Upper lobe of right lung (tissue), 1 donor: ENCODE data around the gene MEIKIN. TPM values are rescaled to one million over a fixed set of nuclear protein-coding genes. Genes with fewer than 3 reads are reported as not detected.

Experiments
- ATAC-seq: fragments of 200-7000 bp; cut with Tn5 transposase; one replicate; pipeline ENCODE4 v1.9.1; 2020; ENCODE audit warnings: mild to moderate bottlenecking, moderate library complexity
- DNase-seq: peaks from one replicate; pipeline ENCODE4 v3.0.0-alpha.2; 2020
- H3K27ac ChIP-seq: fragments of 200-600 bp; one replicate; pipeline ENCODE4 v1.8.0; 2022
- H3K27me3 ChIP-seq: fragments of 200-600 bp; one replicate; pipeline ENCODE4 v1.8.0; 2022; ENCODE audit warnings: mild to moderate bottlenecking
- H3K36me3 ChIP-seq: fragments of 200-600 bp; one replicate; pipeline ENCODE4 v1.8.0; 2022
- H3K4me1 ChIP-seq: fragments of 200-600 bp; one replicate; pipeline ENCODE4 v1.8.0; 2022
- H3K4me3 ChIP-seq: fragments of 200-600 bp; one replicate; pipeline ENCODE4 v1.8.0; 2022; ENCODE audit warnings: mild to moderate bottlenecking
- H3K9me3 ChIP-seq: fragments of 200-600 bp; one replicate; pipeline ENCODE4 v1.8.0; 2022
- intact Hi-C: fragments of 100-400 bp; cut with DNase I; formaldehyde crosslinking; loops from one replicate; pipeline ENCODE4 v1.11.0; 2022
- long read RNA-seq: library from polyadenylated mRNA; unstranded; transcript quantifications from one replicate; pipeline ENCODE4 v2.0.0, GENCODE V29; 2021
- total RNA-seq: library from RNA; stranded (reverse); fragmentation: NEBNext Ultra II Directional; extraction: Animal tissue kit (Norgen Biotek cat#: 25700); gene quantifications from one replicate; pipeline ENCODE4 v1.2.1, GENCODE V29; 2021
- TF ChIP-seq, protein P1 (sequence below): fragments of 200-600 bp; IDR thresholded peaks from one replicate; pipeline ENCODE4 v1.8.0; 2022; ENCODE audit warnings: antibody characterized with exemption
- donor health status: DM: no; HTN: yes; CAD: no; lungs with severe emphysema.

Gene MEIKIN
- not detected for total RNA-seq
- long read RNA-seq, partial matches to known transcripts, result 0 of 1 reads
- long read RNA-seq, other reads (novel, unspliced or antisense), result 1 of 1 reads

DNA sequence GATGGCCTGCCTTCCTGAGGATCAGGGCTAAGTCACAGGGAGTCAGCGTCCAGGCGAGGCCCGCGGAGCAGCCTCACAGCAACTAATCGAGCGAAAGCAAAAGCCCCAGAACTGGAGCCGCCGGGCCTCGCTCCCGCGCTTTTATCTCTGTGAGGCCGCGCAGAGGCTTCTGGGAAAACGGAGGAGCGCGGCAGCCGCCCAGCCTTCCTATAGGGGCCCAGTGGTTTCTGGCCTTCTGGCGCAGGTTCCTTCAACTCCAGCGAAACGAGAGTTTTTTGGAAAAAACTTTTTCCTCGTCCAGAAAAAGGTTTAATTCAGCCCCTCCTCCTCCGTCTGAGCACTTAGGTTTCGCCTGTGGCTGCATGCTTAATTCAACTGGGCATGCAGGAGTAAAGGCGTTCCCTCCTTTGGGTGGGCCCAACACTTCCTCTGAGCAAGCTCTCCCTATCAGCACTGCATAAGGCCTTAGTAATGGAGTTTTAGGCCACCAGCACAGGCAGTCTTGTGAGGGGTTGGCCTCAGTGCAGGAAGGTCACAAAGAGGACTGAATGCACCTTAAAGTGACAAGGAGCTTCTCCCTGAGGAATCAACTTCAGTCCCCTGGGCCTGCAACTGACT, at the start of gene MEIKIN:
TSS of gene MEIKIN (minus strand) at position 113 of the 618 bp plus-strand sequence. CDS start 158 bp downstream, outside the sequence.
- no peak for DNase-seq
- ATAC-seq, result no peak
- no peak within 1 kb of the TSS for H3K4me3 ChIP-seq

GRCh38 chr5:131994533-131995226, 49.2 kb upstream of the MEIKIN start:
- H3K4me3 ChIP-seq, result no peak overlapping the region
- H3K36me3 ChIP-seq, result no peaks in the 10 kb centered on the region
- H3K27me3 ChIP-seq, result no peaks in the 10 kb centered on the region
- H3K9me3 ChIP-seq, result no peaks in the 10 kb centered on the region
- H3K27ac ChIP-seq, result no peak overlapping the region
- peak; percentile 25 for DNase-seq
- ATAC-seq, result no peak
- TF ChIP-seq, protein P1, sequence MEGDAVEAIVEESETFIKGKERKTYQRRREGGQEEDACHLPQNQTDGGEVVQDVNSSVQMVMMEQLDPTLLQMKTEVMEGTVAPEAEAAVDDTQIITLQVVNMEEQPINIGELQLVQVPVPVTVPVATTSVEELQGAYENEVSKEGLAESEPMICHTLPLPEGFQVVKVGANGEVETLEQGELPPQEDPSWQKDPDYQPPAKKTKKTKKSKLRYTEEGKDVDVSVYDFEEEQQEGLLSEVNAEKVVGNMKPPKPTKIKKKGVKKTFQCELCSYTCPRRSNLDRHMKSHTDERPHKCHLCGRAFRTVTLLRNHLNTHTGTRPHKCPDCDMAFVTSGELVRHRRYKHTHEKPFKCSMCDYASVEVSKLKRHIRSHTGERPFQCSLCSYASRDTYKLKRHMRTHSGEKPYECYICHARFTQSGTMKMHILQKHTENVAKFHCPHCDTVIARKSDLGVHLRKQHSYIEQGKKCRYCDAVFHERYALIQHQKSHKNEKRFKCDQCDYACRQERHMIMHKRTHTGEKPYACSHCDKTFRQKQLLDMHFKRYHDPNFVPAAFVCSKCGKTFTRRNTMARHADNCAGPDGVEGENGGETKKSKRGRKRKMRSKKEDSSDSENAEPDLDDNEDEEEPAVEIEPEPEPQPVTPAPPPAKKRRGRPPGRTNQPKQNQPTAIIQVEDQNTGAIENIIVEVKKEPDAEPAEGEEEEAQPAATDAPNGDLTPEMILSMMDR, result no peak
- intact Hi-C loops, result no loop called here
- peaks cover 8% of the 10 kb centered on the region for H3K4me1 ChIP-seq

More for the DNA sequence above, at the start of gene MEIKIN:
- H3K27ac ChIP-seq, result no peak within 1 kb of the TSS
- intact Hi-C loops, result no loop called here
- H3K9me3 ChIP-seq, result no peaks in the 10 kb centered on the region
- H3K4me1 ChIP-seq, result no peaks in the 10 kb centered on the region
- H3K27me3 ChIP-seq, result no peaks in the 10 kb centered on the region
- no peaks in the 10 kb centered on the region for H3K36me3 ChIP-seq
- TF ChIP-seq, protein P1, result no peak

DNA sequence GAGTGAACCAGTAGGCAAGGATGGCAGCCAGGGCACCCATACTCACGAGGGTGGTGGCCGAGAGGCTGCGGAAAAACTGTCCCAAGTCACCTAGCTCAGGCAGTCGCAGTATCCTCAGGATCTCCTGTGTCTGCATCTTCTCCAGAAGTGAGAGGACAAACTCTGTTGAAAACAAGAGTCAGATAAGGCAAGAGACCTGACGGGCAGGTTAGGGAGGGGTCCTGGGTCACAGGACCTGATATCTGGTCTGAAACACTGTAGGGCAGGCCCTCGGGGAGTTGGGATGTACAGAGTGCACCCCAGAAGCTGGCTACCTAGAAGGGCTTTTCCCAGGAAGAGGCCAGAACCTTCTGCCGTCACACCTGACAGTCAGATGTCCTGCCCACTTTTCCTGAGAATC, 48.6 kb upstream of the MEIKIN start:
- DNase-seq (peak; percentile 42), ATAC-seq (no peak)
- no peak overlapping the region for H3K27ac ChIP-seq
- H3K36me3 ChIP-seq, result no peaks in the 10 kb centered on the region
- no peak overlapping the region for H3K4me3 ChIP-seq
- no peaks in the 10 kb centered on the region for H3K9me3 ChIP-seq
- TF ChIP-seq, protein P1, result no peak
- H3K4me1 ChIP-seq, result peaks cover 8% of the 10 kb centered on the region
- intact Hi-C loops, result no loop called here
- H3K27me3 ChIP-seq, result no peaks in the 10 kb centered on the region

GRCh38 chr5:131993676-131994075, 48.2 kb upstream of the MEIKIN start:
- Histone ChIP-seq H3K4me1 (peaks cover 8% of the 10 kb centered on the region), H3K27me3 (no peaks in the 10 kb centered on the region), H3K27ac (no peak overlapping the region), H3K4me3 (no peak overlapping the region), H3K9me3 (no peaks in the 10 kb centered on the region), H3K36me3 (no peaks in the 10 kb centered on the region)
- peak; percentile 34 for DNase-seq
- no peak for ATAC-seq
- TF ChIP-seq, protein P1, result no peak
- intact Hi-C loops, result no loop called here

DNA sequence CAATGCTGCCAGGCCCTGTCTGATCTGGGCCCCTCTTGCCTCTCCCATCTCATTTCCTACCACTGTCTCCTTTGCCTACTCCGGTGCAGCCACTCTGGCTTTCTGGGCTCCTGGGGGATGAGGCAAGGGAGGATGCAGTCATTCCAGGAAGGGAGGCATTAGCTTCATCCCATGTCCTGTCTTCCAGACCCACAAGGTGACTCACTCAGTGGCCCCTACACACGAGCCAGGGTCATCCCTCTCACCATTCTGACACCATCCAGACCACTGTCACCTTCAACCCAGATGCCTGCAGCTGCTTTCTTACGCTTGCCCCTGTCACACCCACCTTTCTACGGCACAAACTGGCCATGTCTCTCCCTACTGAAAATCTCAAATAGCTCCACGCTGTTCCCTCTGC, 46.9 kb upstream of the MEIKIN start:
- H3K4me1 ChIP-seq, result peaks cover 6% of the 10 kb centered on the region
- no peaks in the 10 kb centered on the region for H3K9me3 ChIP-seq
- no peak overlapping the region for H3K4me3 ChIP-seq
- TF ChIP-seq, protein P1, result no peak
- no peak for ATAC-seq
- no peak overlapping the region for H3K27ac ChIP-seq
- no peaks in the 10 kb centered on the region for H3K36me3 ChIP-seq
- DNase-seq, result peak; percentile 44
- intact Hi-C loops, result no loop called here
- no peaks in the 10 kb centered on the region for H3K27me3 ChIP-seq
